Activated naive CD4-positive, alpha-beta T cell treated with anti-CD3 and anti-CD28 coated beads, Interleukin-2, amount 50 U/mL, for 24 hours (primary cell): Measurements from ENCODE around the gene FRRS1L.
A peak's percentile ranks its signal among the peaks of the same experiment; 100 is the strongest.

Experiments
- H3K27ac Mint-ChIP-seq: one replicate; pipeline ENCODE4 v1.8.0; 2021; ENCODE audit warnings: mild to moderate bottlenecking, mixed read lengths
- H3K27me3 Mint-ChIP-seq: one replicate; pipeline ENCODE4 v1.8.0; 2021; ENCODE audit warnings: mixed read lengths
- H3K36me3 Mint-ChIP-seq: one replicate; pipeline ENCODE4 v1.8.0; 2021; ENCODE audit warnings: mixed read lengths
- H3K4me1 Mint-ChIP-seq: one replicate; pipeline ENCODE4 v1.8.0; 2021; ENCODE audit warnings: mixed read lengths
- H3K4me3 Mint-ChIP-seq: one replicate; pipeline ENCODE4 v1.8.0; 2021; ENCODE audit warnings: mild to moderate bottlenecking, mixed read lengths
- H3K9me3 Mint-ChIP-seq: one replicate; pipeline ENCODE4 v1.8.0; 2021; ENCODE audit warnings: mixed read lengths

Gene FRRS1L, protein sequence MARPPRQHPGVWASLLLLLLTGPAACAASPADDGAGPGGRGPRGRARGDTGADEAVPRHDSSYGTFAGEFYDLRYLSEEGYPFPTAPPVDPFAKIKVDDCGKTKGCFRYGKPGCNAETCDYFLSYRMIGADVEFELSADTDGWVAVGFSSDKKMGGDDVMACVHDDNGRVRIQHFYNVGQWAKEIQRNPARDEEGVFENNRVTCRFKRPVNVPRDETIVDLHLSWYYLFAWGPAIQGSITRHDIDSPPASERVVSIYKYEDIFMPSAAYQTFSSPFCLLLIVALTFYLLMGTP

DNA sequence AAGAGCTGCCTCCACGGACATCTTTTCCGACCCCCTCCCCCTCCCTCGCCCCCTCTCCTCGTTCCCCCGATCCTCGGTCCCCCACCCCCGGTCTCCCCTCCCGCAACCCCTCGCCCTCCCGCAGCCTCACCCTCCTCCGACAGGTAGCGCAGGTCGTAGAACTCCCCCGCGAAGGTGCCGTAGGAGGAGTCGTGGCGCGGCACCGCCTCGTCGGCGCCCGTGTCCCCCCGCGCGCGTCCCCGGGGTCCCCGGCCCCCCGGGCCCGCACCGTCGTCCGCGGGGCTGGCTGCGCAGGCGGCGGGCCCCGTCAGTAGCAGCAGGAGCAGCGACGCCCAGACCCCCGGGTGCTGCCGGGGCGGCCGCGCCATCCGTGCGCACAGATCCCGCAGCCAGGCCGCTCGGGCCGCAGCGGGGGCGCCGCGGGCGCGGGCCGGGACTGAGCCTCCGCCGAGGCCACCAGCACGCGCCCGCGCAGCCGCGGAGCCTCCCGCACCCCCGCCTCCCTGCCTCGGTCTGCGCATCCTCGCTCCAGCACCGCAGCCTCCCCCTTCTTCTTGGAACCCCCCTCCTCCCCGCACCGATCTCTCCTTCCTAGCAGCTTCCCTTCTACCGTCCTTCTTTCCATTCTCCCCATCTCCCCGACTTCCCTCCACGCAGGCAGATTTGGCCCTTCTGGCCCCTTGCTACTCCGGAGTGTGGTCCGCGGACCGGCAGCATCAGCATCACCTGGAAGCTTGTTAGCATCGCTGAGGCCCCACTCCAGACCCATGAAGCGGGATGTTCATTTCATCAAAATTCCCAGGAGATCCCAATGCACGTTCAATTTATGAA is at the start of gene FRRS1L:
TSS of gene FRRS1L (minus strand) at position 479 of the 831 bp plus-strand sequence. CDS start at position 368, 111 bp downstream.
- Mint-ChIP-seq H3K36me3 (peaks cover 3% of the 10 kb centered on the region), H3K4me1 (peaks cover 4% of the 10 kb centered on the region), H3K27ac (no peak within 1 kb of the TSS), H3K4me3 (peak within 1 kb of the TSS; percentile 70), H3K27me3 (peaks cover 33% of the 10 kb centered on the region), H3K9me3 (no peaks in the 10 kb centered on the region)

- Mint-ChIP-seq H3K36me3 (no peaks in the 10 kb centered on the region), H3K27me3 (peaks cover 6% of the 10 kb centered on the region), H3K9me3 (no peaks in the 10 kb centered on the region), H3K27ac (no peak overlapping the region), H3K4me1 (no peaks in the 10 kb centered on the region), H3K4me3 (no peak overlapping the region)
These were observed 47.4 kb upstream of the FRRS1L start for GRCh38 chr9:109214414-109214813.

DNA sequence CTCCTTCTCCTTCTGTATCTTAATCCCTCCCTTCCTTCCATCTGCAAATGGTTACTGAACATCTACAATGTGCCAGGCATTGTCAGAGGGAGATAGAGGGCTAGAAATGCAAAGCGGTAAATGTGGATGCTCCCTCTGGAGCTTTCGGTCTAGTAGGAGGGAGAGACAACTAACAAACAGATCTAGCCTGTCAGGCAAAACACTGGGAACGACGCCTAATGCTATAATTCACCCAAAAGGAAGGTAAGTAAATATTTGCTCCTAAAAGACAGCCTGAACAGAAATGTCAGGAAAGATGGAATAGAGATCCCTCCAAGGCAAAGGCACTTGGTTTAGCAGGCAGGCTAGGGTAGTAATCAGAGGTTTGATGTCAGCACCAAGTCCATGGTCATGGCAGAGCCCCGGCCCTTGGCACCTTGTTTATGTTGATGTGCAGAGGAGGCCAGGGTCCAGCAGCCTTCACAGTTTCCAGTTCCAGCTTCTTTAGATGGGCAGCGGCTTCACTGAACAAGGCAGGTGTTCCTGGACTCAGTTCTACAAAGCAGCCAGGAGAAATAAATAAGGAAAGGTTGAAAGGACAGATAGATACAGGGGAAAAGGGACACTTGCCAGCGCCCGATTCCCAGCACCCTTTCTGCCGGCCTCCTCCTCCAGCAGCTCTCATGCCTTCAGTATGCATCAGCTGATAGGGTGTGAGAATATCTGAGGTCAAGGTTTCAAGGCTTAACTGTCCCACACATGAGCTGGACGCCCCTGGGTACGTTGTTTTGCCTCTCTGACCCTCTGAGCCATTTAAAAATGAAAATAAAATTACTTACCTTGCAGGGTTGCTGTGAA is 46.5 kb upstream of the FRRS1L start:
- Mint-ChIP-seq H3K9me3 (no peaks in the 10 kb centered on the region), H3K4me1 (no peaks in the 10 kb centered on the region), H3K27ac (no peak overlapping the region), H3K4me3 (no peak overlapping the region), H3K27me3 (peaks cover 7% of the 10 kb centered on the region), H3K36me3 (no peaks in the 10 kb centered on the region)

DNA sequence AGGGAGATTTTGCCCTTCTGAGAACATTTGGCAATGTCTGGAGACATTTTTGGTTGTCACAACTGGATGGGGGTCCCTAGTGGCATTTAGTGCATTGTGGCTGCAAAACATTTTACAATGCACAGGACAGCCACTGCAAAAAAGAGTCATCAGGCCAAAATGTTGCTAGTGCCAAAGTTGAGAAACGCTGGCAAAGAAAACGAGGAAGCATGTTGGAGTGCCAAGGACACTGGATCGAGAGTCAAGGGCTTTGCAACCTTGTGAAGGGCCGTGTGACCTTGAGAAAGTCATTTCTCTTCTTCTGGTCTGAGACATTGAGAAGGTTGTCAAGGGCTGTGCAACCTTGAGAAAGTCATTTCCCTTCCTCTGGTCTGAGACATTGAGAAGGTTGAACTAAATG is 45.7 kb upstream of the FRRS1L start:
- Mint-ChIP-seq H3K4me3 (no peak overlapping the region), H3K36me3 (no peaks in the 10 kb centered on the region), H3K9me3 (no peaks in the 10 kb centered on the region), H3K27me3 (peaks cover 5% of the 10 kb centered on the region), H3K27ac (no peak overlapping the region), H3K4me1 (no peaks in the 10 kb centered on the region)

DNA sequence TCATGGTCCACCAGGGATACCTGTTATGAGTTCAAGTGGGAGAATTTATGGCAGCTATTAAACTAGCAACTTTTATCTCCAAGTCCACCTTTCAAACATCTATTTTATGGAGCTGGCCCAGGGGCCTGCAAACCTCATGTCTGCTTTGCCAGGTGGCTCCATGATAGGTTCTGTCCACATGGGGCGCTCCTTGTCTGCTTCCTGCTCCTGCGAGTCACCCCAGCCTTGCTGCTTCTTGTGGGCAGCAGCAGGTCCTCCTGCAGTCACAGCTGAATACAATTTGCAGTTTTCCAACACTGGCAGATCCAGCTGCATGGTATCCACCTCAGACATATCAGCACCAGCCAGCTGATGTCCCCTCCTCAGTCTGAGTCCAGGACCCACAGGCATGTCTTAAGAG is 39.6 kb upstream of the FRRS1L start:
- H3K27ac Mint-ChIP-seq: no peak overlapping the region
- peaks cover 5% of the 10 kb centered on the region for H3K27me3 Mint-ChIP-seq
- H3K4me1 Mint-ChIP-seq: no peaks in the 10 kb centered on the region
- no peaks in the 10 kb centered on the region for H3K36me3 Mint-ChIP-seq
- no peak overlapping the region for H3K4me3 Mint-ChIP-seq
- H3K9me3 Mint-ChIP-seq: no peaks in the 10 kb centered on the region

DNA sequence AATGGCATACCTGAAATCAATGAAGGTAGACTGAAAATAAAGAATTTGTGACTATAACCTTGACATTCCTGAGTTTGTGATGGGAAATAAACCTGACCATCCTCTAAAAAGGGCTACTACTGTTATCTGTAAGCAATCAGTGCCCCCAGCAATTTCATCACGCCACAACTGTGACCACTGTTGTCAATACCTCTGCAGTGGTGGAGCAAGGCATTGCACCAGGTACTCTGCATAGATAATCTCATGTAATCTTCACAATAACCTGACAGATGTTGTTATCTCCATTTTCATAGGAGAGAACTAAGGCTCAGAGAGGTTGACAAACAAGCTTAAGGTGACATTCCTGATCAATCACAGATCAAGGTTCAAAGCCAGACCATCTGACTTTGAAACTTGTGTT is 38.5 kb upstream of the FRRS1L start:
- Mint-ChIP-seq H3K9me3 (no peaks in the 10 kb centered on the region), H3K27ac (no peak overlapping the region), H3K4me1 (no peaks in the 10 kb centered on the region), H3K36me3 (no peaks in the 10 kb centered on the region), H3K27me3 (peaks cover 5% of the 10 kb centered on the region), H3K4me3 (no peak overlapping the region)

GRCh38 chr9:109203761-109204360 is 36.8 kb upstream of the FRRS1L start:
- no peak overlapping the region for H3K4me3 Mint-ChIP-seq
- no peaks in the 10 kb centered on the region for H3K36me3 Mint-ChIP-seq
- no peaks in the 10 kb centered on the region for H3K9me3 Mint-ChIP-seq
- no peaks in the 10 kb centered on the region for H3K4me1 Mint-ChIP-seq
- H3K27ac Mint-ChIP-seq: no peak overlapping the region
- H3K27me3 Mint-ChIP-seq: peaks cover 5% of the 10 kb centered on the region

GRCh38 chr9:109199676-109200075 is 32.6 kb upstream of the FRRS1L start:
- H3K9me3 Mint-ChIP-seq: no peaks in the 10 kb centered on the region
- no peaks in the 10 kb centered on the region for H3K4me1 Mint-ChIP-seq
- no peak overlapping the region for H3K4me3 Mint-ChIP-seq
- peaks cover 1% of the 10 kb centered on the region for H3K27me3 Mint-ChIP-seq
- no peaks in the 10 kb centered on the region for H3K36me3 Mint-ChIP-seq
- no peak overlapping the region for H3K27ac Mint-ChIP-seq

DNA sequence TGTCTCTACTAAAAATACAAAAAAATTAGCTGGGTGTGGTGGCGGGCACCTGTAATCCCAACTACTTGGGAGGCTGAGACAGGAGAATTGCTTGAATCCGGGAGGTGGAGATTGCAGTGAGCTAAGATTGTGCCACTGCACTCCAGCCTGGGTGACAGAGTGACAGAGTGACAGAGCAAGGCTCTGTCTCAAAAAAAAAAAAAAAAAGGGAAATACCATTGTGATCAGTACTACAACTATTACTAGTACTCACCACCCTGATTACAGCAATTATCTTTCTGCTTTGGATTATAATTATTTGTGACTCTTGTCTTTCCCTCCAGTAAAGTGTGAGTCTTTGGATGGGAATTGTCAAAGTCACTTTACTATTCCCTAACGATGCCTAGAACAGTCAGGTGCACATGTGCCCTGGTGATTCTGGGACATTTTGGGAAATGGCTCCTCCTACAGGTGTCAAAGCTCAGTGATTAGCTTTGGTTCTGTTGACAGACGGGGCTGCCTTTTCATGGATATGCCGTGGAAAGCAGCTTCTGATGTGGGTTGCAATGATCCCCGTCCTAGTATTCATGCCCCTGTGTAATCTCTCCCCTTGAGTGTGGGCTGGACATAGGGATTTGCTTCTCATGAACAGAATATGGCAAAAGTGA is 31.8 kb upstream of the FRRS1L start:
- Mint-ChIP-seq H3K4me3 (no peak overlapping the region), H3K27ac (no peak overlapping the region), H3K27me3 (peaks cover 1% of the 10 kb centered on the region), H3K9me3 (no peaks in the 10 kb centered on the region), H3K4me1 (no peaks in the 10 kb centered on the region), H3K36me3 (no peaks in the 10 kb centered on the region)

DNA sequence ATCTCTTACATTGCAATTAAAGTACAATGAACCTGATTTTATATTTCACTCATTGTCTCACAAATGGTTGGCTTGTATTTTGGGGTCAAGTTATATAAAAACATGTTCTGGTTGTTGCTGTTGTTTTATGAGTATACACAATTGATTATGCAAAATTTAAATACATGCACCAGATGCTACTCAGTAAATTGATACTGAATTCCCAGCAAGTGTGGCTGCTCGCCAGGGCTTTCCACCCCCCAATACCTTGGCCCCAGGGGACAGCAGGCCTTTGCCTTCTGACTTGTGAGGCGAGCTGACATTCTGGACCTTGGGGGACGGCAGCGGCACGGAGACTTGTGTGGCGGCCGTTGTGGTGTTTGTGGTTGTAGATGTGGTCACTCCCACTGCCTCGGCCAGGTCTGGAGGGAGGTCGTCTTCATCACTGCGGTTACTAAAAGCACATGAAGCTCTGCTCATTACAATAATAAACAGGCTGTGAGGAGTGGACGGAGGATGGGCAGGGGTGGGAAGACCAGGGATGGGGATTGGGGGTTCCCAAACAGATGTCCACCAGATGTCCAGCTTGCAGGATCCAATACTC is 27.0 kb upstream of the FRRS1L start:
- Mint-ChIP-seq H3K9me3 (no peaks in the 10 kb centered on the region), H3K36me3 (no peaks in the 10 kb centered on the region), H3K27me3 (no peaks in the 10 kb centered on the region), H3K4me3 (no peak overlapping the region), H3K27ac (no peak overlapping the region), H3K4me1 (no peaks in the 10 kb centered on the region)

- Mint-ChIP-seq H3K27me3 (no peaks in the 10 kb centered on the region), H3K4me3 (no peak overlapping the region), H3K27ac (no peak overlapping the region), H3K9me3 (no peaks in the 10 kb centered on the region), H3K4me1 (no peaks in the 10 kb centered on the region), H3K36me3 (no peaks in the 10 kb centered on the region)
These were observed 25.8 kb upstream of the FRRS1L start for GRCh38 chr9:109192732-109193361.

DNA sequence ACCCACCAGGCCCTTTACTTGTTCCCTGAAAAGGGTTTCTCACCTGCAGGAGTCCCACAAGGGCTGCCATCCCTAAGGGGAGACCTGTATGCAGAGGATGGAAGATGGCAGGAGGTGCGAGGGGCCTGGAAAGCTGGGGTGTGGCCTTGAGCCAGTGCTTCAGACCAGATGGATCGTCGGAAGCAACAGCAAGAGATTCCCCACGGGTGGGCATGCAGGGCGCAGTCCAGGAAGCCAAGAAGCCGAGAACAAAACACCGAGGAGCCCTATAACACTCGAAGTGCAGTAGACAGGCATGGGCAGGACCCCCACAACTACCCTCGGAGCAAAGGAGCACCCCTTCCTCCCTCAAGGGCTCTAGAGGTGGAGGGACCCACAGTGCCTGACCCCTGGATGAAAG is 24.7 kb upstream of the FRRS1L start:
- no peaks in the 10 kb centered on the region for H3K9me3 Mint-ChIP-seq
- no peak overlapping the region for H3K27ac Mint-ChIP-seq
- H3K36me3 Mint-ChIP-seq: no peaks in the 10 kb centered on the region
- no peak overlapping the region for H3K4me3 Mint-ChIP-seq
- no peaks in the 10 kb centered on the region for H3K27me3 Mint-ChIP-seq
- no peaks in the 10 kb centered on the region for H3K4me1 Mint-ChIP-seq

DNA sequence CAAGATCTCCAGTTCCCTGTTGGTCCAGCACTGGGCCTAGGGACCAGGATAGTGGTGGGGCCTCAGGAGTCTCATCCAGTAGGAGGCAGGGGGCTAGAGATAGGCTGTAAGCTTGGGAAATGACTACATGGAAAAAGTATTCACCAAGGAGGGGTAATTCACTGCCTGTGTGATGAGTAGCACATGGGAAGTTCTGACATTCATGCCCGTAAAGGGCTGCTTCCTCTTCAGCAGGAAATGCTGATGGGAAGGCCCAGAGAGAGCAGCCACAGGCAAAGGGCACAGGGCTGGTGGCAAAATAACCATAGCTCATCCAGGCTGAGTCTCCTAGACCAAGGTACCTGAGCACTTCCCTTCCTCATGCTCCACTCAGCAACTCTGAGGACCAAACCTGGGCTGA is 23.1 kb upstream of the FRRS1L start:
- H3K27me3 Mint-ChIP-seq: no peaks in the 10 kb centered on the region
- no peaks in the 10 kb centered on the region for H3K9me3 Mint-ChIP-seq
- no peaks in the 10 kb centered on the region for H3K36me3 Mint-ChIP-seq
- H3K4me3 Mint-ChIP-seq: no peak overlapping the region
- no peak overlapping the region for H3K27ac Mint-ChIP-seq
- H3K4me1 Mint-ChIP-seq: no peaks in the 10 kb centered on the region

- Mint-ChIP-seq H3K27ac (no peak overlapping the region), H3K9me3 (no peaks in the 10 kb centered on the region), H3K36me3 (no peaks in the 10 kb centered on the region), H3K4me1 (peaks cover 4% of the 10 kb centered on the region), H3K27me3 (no peaks in the 10 kb centered on the region), H3K4me3 (no peak overlapping the region)
These were observed 19.9 kb upstream of the FRRS1L start for GRCh38 chr9:109186857-109187520.
